Left colon (tissue), 2 donors: ENCODE data around the gene CA11. TPM values are rescaled to one million over a fixed set of nuclear protein-coding genes. Genes with fewer than 3 reads are reported as not detected.
A peak's percentile ranks its signal among the peaks of the same experiment; 100 is the strongest.
"Not testable (repeated sequence)": the region's sequence is repeated elsewhere in the genome, so short reads cannot be mapped to it uniquely, and the experiment has no call there.

Source experiments
- ATAC-seq: fragments of 200-7000 bp; cut with Tn5 transposase; one replicate; pipeline ENCODE4 v1.9.1; 2020; ENCODE audit warnings: mild to moderate bottlenecking, moderate library complexity
- DNase-seq, 2 donors: peaks; one replicate each; pipeline ENCODE4 v3.0.0-alpha.2; 2020
- intact Hi-C, 2 donors: fragments of 100-400 bp; cut with DNase I in 1 of 2; cut with micrococcal nuclease in 1 of 2; formaldehyde crosslinking; loops; one replicate each; pipeline versions ENCODE4 v1.11.2 to v1.14.0; 2022; cut with DNase I, micrococcal nuclease
- total RNA-seq, 2 donors: library from RNA; stranded (reverse); fragmentation: NEBNext Ultra II Directional; extraction: Animal tissue kit (Norgen Biotek cat#: 25700); gene quantifications; one replicate each; pipeline ENCODE4 v1.2.1, GENCODE V29; 2021
- donor health status: DM: no; HTN: no; CAD: no.
- donor health status: DM: yes; HTN: yes; CAD: no.

Gene CA11
- total RNA-seq, 2 donors from 2014 or later: 1.7 to 4.2 TPM

DNA sequence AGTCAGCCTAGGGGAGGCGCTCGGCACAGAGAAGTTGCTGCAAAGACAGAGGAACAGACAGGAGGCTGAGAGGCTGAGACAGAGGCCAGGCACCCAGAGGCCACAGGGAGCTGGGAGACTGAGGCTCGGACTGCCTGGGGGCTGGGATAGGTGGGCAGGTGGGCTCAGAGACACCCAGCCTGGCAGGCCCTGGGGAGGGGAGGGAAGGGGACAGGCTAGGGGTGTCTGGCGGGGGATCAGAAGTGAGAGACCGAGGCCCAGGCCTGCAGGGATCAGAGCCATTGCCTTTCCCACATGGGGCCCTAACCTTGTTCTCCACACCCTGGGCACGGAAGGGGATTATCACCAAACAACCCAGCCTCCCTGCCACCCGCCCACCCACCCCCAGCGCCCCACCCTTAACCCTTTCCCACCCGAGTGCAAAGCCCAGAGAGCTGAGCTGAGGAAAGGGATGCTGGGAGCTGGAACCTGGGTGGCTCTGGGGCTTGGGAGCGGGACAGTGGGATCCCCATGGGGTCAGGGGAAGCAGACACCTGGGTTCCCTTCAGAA, 25.5 kb upstream of the CA11 start:
- ATAC-seq: no peak
- DNase-seq: no peak
- intact Hi-C loops: no loop called here

DNA sequence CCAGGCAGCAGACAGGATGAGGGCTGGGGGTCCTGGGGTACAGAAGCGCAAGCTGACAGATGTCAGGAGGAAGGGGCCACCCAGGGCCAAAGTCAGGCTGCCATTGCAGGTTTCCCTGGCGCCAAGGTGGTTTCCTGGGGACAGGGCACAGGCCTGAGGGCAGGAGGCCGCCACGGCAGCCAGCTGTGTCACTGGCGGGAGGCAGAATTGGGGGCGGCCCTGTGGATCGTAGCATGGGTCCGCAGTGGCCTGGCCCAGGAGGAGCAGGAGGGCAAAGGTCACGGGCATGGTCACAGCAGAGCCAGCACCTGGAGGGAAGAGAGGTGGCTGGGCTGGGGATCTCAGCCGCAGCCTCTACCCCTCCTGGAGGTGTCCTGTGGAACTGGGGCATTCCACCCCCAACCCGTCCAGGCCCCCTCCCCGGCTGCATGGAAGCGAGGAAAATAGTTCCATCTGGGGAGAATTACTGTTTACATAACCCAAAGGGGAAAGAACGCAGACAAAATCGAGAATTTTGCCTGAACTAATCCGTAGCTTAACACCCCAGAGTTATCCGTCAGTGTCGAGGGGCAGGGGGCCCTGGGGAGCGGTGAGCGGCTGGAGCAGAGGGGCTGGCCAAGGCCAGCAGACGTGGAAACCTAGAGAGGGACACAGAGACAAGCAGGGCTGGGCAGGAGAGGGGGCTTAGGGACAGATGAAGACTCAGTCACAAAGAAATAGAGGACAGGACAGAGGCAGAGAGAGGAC, 24.9 kb upstream of the CA11 start:
- DNase-seq: no peak
- intact Hi-C loops: no loop called here
- ATAC-seq: no peak

GRCh38 chr19:48669903-48670668, 24.1 kb upstream of the CA11 start:
- intact Hi-C loops: no loop called here
- no peak for DNase-seq
- ATAC-seq: no peak

DNA sequence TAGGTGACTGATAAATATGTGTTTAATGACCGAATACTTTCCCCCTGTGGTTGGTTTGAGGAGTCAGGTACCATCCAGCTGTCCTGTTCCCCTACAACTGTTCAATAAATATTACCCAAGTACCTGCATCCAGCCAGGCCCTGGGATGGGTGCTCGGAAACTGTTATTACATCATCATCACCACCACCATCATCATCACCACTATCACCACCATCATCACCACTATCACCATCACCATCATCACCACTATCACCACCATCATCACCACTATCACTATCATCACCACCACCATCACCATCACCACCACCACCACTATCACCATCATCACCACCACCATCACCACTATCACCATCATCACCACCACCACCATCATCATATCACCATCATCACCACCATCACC, 22.8 kb upstream of the CA11 start:
- ATAC-seq: no peak
- intact Hi-C loops: no loop called here

GRCh38 chr19:48668332-48668731, 22.3 kb upstream of the CA11 start:
- intact Hi-C loops: no loop called here
- no peak for DNase-seq
- ATAC-seq: no peak

More for the DNA sequence above, 22.8 kb upstream of the CA11 start:
- DNase-seq: no peak

DNA sequence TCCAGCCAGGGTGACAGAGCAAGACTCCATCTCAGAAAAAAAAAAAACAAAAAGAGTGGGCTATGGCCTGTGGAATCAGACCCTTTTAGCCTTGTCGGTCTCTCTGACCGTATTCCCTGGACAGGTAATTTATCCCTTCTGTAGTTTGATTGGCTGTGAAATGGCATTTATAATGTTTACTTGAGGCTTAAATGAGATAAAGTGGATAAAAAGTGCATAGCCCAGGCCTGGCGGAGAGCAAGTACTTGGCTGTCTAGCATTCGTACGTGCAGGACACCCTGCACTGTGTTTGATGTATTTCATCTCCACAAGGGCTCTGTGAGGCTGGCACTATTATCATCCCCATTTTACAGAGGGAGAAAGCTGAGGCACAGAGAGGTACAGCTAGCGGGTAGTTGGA, 19.8 kb upstream of the CA11 start:
- DNase-seq (no peak), ATAC-seq (peak; percentile 16)
- intact Hi-C loops: no loop called here

DNA sequence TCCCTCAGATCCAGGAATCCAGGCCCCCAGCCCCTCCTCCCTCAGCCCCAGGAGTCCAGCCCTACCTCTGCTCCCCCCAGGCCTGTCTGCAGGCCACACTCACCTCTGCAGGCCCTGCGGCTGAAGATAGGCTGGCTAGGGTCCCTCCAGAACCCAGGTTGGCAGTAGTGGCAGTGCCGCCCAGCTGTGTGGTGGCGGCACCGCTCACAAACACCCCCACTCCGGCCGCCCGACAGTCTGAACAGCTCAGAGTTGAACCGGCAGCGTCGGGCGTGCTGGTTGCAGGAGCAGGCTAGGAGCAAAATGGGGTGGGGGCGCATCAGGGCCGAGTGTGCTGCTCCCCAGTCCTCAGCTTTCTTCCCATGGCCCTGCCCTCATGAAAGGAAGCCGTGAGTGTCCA, 18.5 kb upstream of the CA11 start:
- intact Hi-C loops: no loop called here
- DNase-seq (no peak), ATAC-seq (no peak)

DNA sequence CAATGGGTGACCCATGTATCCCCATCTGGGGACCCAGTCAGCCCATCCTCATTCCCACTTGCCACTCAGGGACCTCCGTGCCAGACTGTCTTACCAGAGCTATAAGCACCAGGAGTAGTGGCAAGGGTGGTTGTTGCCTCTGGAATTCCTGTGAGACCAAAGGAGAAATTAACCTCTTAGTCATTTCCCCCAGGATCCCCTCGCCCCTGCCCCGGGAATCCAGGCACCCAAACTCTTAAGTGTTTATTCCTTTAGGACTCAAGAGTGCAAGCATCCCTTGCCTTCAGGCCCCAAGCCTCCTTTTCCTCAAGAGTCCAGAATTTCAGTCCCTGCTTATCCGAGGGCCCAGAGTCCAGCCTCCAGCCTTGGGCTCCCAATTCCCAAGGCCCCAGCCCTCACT, 17.7 kb upstream of the CA11 start:
- ATAC-seq: no peak
- DNase-seq: no peak
- intact Hi-C loops: no loop called here

- intact Hi-C loops: no loop called here
- no peak for ATAC-seq
- DNase-seq: no peak
These were observed 15.7 kb upstream of the CA11 start for GRCh38 chr19:48661711-48662090.

- ATAC-seq (peak; percentile 70), DNase-seq (peak; percentile 84 to 85)
- intact Hi-C loops: no loop called here
These were observed 15.1 kb upstream of the CA11 start for GRCh38 chr19:48660852-48661710.

DNA sequence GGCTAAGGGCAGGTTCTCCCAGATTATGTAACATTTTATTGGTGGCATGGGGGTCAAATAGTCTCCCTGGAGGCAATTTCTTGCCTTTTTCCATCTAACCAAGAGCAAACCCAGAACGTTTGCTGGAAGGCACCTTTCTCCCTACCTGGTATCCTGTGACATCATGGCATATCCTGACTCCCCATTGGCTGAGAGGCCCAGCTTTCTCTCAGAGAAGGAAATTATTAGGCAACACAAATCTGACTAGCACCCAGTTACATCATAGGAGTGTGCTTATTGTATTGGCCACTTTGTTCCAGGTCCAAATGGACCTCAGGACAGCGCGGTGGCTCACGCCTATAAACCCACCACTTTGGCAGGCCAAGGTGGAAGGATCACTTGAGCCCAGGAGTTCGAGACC, 13.8 kb upstream of the CA11 start:
- DNase-seq (no peak), ATAC-seq (no peak)
- intact Hi-C loops: loop anchor here in 1 of 2 donors (10.0 kb wide), 1 partner anchor 185 kb away; no protein-coding TSS in a partner anchor

DNA sequence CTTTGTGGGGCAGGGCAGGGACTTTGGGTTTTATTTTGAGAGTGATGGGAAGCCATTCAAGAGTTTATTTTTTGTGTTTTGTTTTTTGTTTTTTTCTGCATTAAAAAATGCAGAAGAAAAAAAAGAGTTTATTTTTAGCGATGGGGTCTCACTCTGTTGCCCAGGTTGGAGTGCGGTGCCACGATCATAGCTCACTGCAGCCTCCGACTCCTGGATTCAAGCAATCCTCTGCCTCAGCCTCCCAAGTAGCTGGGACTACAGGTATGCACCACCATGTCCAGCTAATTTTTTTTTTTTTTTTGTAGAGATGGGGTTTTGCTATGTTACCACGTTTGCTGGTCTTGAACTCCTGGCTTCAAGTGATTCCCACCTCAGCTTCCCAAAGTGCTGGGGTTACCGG, 12.5 kb upstream of the CA11 start:
- intact Hi-C loops: loop anchor here in 1 of 2 donors (10.0 kb wide), 1 partner anchor 186 kb away; no protein-coding TSS in a partner anchor
- ATAC-seq (no peak), DNase-seq (no peak)

GRCh38 chr19:48657828-48658227, 11.8 kb upstream of the CA11 start:
- intact Hi-C loops: loop anchor here in 1 of 2 donors (10.0 kb wide), 1 partner anchor 187 kb away; no protein-coding TSS in a partner anchor
- peak; percentile 78 for ATAC-seq
- not testable (repeated sequence) for DNase-seq

GRCh38 chr19:48656840-48657474, 11.0 kb upstream of the CA11 start:
- intact Hi-C loops: loop anchor here in 1 of 2 donors (10.0 kb wide), 1 partner anchor 188 kb away; no protein-coding TSS in a partner anchor
- DNase-seq (no peak), ATAC-seq (peak; percentile 47)

DNA sequence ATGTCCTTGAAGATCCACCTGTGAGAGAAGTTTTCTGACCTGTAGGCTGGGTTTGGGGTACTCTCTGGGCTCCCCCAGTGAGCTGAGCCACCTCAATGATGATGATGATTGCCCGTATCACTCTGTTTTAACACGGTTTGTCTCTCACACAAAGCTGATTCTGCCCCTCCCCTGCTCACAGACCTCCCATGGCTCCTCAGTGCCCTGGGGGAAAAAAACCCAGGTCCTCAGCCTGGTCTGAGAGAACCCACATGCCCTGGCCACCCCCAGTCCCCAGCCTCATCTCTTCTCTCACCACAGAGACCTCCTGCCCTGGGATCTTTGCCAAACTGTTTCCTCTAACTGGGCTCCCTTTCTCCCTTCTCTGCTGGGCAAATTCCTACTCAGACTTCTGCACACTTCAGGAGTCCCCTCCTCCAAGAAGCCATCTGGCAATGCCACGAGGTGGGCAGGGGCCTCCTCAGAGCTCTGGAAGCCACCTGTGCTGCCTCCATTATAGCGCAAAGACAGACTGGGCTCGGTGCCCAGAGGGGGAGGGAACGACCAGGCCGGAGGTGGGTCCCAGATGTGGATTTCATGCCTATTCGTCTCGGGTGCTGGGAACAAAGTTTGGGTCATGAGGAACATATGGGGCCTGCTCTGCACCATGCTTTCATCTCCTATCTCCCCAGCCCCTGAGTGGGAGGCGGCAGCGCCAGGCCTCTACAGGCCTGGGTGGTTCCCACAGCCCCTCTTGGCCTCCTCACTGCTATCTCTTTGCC, 8.5 kb upstream of the CA11 start:
- DNase-seq (no peak), ATAC-seq (no peak)
- intact Hi-C loops: loop anchor here in 1 of 2 donors (10.0 kb wide), 1 partner anchor 190 kb away; no protein-coding TSS in a partner anchor

DNA sequence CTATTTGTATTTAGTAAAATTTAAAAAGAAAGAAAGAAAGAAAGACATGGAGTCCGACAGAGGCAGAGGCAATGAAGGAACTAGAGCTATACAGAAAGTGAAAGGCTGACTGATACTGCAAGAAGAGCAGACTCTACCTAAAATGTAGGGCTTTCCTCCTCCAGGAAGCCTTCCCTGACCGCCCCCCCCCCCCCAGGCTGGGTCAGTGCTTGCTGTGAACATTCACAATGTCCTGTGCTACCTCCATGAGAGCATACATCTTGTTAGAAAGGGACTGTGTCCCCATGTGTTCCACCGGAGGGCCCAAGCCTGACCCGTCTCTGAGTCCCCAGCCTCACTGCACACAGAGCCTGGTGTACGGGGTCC, 5.7 kb upstream of the CA11 start:
- intact Hi-C loops: loop anchor here in 1 of 2 donors (10.0 kb wide), 1 partner anchor 193 kb away; no protein-coding TSS in a partner anchor
- DNase-seq (no peak), ATAC-seq (no peak)

GRCh38 chr19:48650974-48651682, 5.1 kb upstream of the CA11 start:
- ATAC-seq: no peak
- intact Hi-C loops: loop anchor here in 1 of 2 donors (10.0 kb wide), 1 partner anchor 194 kb away; no protein-coding TSS in a partner anchor
- DNase-seq: no peak
